Astrocyte of the cerebellum (primary cell): Measurements from ENCODE around the gene CNBD2.

Source experiments
- DNase-seq: peaks from one replicate; pipeline ENCODE4 v3.0.0-alpha.2; 2011; ENCODE audit warnings: low read depth
- H3K4me3 ChIP-seq: 2 replicates; pipeline ENCODE4 v1.5.1; 2011; ENCODE audit warnings: mild to moderate bottlenecking, low read depth, low read length, moderate library complexity
- in situ Hi-C: cut with HindIII; loops from 2 replicates; pipeline ENCODE4 v1.10.0; 2017; ENCODE audit warnings: low sequenced_read_pairs
- TF ChIP-seq, protein P1 (sequence below): IDR thresholded peaks from 2 replicates; pipeline ENCODE4 v1.5.1; 2012; ENCODE audit warnings: low read length, low read depth, moderate library complexity, mild to moderate bottlenecking; ENCODE audit errors: missing control alignments

The CNBD2 gene

GRCh38 chr20:36034875-36035274 is 66.5 kb downstream of the CNBD2 start:
- H3K4me3 ChIP-seq: no peak overlapping the region
- in situ Hi-C loops: no loop called here
- DNase-seq: no peak
- TF ChIP-seq, protein P1, sequence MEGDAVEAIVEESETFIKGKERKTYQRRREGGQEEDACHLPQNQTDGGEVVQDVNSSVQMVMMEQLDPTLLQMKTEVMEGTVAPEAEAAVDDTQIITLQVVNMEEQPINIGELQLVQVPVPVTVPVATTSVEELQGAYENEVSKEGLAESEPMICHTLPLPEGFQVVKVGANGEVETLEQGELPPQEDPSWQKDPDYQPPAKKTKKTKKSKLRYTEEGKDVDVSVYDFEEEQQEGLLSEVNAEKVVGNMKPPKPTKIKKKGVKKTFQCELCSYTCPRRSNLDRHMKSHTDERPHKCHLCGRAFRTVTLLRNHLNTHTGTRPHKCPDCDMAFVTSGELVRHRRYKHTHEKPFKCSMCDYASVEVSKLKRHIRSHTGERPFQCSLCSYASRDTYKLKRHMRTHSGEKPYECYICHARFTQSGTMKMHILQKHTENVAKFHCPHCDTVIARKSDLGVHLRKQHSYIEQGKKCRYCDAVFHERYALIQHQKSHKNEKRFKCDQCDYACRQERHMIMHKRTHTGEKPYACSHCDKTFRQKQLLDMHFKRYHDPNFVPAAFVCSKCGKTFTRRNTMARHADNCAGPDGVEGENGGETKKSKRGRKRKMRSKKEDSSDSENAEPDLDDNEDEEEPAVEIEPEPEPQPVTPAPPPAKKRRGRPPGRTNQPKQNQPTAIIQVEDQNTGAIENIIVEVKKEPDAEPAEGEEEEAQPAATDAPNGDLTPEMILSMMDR: no peak

DNA sequence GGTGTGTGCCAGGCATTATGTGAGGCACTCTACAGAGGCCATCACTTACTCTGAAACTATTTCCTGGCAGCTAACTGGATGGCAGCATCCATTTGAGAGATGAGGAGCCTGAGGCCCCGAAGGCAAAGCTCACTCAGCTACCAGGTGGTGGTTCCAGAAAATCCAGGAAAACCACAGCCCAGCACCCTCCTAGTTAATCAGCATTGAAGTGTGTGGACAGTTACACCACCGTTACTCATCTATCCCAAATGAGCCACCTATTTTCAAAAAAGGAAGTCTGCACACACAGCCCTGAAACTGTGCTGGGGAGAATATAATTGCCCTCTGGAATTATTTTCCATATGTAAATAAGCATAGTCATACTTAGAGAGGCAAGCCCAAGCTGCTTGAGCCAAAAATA is 67.4 kb downstream of the CNBD2 start:
- TF ChIP-seq, protein P1: no peak
- no peak for DNase-seq
- no peak overlapping the region for H3K4me3 ChIP-seq
- in situ Hi-C loops: no loop called here

GRCh38 chr20:36036688-36037087 is 68.3 kb downstream of the CNBD2 start:
- no peak for DNase-seq
- H3K4me3 ChIP-seq: no peak overlapping the region
- TF ChIP-seq, protein P1: no peak
- in situ Hi-C loops: no loop called here

- no peak for DNase-seq
- no peak overlapping the region for H3K4me3 ChIP-seq
- in situ Hi-C loops: no loop called here
- TF ChIP-seq, protein P1: no peak
Measured at GRCh38 chr20:36040571-36040970, 72.2 kb downstream of the CNBD2 start.

GRCh38 chr20:36043441-36043840 is 75.1 kb downstream of the CNBD2 start:
- H3K4me3 ChIP-seq: no peak overlapping the region
- in situ Hi-C loops: no loop called here
- TF ChIP-seq, protein P1: no peak
- DNase-seq: no peak

DNA sequence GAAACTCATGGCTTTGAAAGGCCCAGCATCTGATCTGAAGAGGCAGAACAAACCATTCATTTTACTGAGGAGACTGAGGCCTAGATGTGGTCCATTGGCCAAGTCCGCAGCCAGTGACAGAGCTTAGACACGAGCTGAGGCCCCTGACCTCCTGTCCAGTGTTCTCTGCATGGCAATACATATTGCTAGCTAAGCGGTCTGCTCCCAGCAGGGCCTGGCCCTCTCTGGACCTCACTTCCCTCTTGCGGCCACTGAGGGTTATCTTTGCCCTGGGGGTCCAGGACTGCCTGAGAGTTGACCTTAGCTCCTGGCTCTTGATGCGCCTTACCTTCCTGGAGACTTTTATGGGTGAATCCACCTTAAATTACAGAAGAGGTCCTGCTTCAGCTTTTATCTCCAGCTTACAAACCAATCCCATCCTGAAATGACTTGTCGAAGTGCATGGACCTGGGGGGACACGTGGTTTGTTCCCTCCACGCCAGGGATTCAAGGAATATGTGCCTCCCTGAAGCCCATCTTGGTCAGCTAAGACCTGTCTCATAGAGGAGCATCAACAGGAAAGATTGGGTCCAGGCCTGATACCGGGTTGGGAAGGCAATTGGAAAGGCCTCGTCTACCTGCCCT is 75.6 kb downstream of the CNBD2 start:
- no peak for DNase-seq
- H3K4me3 ChIP-seq: no peak overlapping the region
- in situ Hi-C loops: no loop called here
- TF ChIP-seq, protein P1: no peak
